NCI-H146 treated with DMSO at 0.1 percent for 48 hours (cell line): ENCODE measurements around the gene DUSP22.

Experiments used
- DNase-seq: peaks from one replicate; lab custom pipeline; 2025; ENCODE audit not compliant: unreplicated experiment; lab: John Stamatoyannopoulos, UW

Gene DUSP22

GRCh38 chr6:296151-297122 lies 4.2 kb downstream of the DUSP22 start:
- no peak for DNase-seq

GRCh38 chr6:297571-298232 lies 5.4 kb downstream of the DUSP22 start:
- DNase-seq = no peak

- no peak for DNase-seq
These were observed 6.2 kb downstream of the DUSP22 start for GRCh38 chr6:298233-299103.

DNA sequence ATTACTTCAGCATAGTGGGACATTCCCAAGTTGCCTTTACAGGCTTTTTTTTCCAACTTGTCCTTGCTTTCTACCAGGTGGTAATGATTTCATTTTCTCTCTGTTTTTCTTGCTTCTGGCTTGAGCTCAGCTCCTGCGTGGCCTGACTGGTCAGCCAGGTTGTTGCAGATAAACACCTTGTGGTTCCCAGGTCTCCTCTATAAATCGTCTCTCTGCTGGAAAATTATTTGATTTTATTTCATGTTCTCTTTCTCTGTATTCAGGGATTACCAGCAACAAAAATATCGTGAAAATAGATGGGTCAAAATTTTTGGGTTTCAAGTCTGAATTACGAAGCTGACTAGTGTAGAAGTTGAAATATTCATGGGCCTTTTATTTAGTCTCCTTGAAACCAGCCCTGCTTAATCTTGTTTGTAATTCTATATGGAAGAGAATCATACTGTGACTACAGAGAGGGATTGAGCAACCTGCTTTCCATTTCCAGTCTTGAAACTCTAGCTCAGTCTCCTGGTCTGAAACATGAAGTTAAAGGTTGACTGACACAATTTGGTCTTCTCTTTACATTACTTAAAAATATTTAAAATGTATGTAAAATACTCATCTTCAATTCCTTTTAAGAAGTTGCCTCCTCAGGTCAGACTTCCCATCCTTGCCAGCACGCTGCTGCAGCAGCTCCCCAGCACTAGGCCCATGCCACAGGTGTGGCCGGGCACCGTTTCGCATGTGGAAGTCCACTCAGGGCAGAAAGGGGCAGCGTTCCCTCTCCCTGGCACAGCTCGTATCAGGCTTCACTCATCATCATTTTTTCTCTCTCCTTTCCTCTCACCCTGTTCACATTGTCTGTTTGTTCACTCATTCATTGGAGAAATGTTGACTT lies 7.1 kb downstream of the DUSP22 start:
- no peak for DNase-seq

DNA sequence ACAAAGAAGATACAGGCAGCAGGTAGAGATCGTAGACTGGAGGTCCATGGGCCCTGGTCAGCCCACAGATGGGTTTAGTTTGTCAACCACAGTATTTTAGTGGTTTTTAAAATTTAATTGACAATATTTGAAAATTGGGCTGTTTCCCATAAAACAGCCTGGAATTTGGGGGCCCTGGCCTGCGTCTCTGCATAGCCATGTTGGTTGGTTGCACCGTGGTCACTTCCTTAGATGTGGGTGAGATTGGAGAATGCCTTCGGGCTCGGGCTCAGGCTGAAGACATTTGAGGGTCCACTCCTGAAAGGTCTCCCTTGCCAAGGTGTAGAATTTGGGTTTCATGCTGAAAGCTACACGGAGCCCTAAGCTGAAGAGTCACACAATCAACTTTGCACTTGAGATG lies 7.7 kb downstream of the DUSP22 start:
- no peak for DNase-seq

DNA sequence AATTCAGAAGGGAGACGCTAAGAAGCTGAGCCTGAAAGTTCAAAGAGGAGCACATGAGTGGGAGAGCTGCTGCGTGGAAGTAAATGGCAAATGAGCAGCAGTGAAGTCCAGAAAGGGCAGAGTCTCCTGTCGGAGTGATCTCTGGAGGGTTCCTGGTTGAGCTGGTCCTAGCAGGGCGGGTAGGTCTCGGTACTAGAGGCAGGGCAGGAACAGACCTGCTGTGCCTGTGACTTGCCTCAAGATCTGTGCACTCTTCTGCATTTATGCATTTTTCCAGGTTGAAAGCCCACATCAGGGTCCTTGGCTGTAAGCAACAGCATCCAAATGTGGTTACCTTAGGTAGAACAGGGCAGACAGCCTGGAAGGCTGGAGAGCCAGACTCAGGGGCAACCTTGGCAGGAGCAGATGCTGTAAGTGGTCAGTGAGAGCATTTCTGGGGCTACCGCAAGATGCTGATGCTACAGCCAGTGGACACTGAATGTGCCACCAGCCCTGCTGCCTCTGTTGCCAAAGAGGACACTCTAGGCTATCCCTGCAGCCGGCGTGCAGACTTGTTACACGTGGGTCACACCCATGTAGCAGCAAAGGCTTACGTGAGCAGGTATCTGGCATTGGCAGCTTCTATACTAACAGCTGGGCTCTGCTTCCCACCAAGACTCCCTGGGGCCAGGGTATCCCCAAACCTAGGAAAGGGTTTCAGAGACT lies 8.4 kb downstream of the DUSP22 start:
- DNase-seq = no peak

- DNase-seq = no peak
These were observed 9.2 kb downstream of the DUSP22 start for GRCh38 chr6:301526-301925.

- no peak for DNase-seq
These were observed 9.8 kb downstream of the DUSP22 start for GRCh38 chr6:301929-302705.

GRCh38 chr6:302760-303159 lies 10.5 kb downstream of the DUSP22 start:
- no peak for DNase-seq

GRCh38 chr6:303263-303662 lies 11.0 kb downstream of the DUSP22 start:
- no peak for DNase-seq

DNA sequence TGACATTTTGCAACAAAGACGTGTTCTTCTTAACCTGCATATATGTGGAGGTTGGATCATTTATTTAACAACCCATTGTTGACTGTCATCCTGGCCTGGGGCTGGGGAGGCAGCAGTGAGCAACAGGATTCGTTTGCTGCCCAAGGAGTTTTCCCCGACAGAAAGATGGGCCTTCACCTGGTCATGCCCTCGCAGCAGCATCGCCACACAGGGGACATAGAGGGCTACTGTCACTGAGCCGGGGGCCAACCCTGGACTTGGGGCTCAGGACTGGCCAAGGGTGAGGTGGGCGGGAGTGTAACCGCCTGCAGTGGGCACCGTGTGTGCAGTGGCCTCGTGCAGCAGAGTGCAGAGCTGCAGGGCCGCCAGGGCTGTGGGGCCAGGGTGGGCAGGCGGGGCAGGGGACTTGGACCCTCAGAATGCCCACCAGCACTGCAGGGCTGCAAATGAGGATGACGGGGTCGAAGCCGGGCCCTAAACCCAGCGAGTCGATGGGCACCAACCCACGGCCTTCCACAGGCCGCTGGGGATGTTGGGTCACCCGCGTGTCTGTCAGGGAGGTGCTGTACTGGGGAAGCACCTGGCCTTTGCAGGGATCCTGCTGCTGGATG lies 11.8 kb downstream of the DUSP22 start:
- DNase-seq = no peak

DNA sequence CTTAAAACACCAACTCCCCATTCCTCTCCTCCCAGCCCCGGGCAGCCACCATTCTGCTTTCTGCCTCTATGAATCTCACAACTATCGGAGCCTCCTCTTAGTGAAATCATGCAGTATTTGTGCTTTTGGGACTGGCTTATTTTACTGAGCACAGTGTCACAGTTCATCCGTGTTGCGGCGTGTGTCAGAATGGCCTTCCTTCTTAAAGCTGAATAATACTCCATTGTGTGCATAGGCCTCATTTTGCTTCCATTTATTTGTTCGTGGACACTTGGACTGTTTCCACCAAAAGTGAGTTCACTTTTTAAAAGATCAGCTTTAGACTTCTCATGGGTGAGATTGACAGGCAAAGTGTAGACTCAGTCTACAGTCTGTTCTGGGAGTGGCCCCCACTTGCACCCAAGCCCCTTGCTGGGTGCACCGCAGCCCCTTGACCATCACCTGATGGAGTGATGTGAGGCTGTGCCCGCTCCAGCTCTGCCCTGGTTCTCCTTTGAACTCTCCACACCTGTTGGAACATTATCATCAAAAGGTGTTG lies 12.6 kb downstream of the DUSP22 start:
- DNase-seq = no peak

- no peak for DNase-seq
These were observed 13.3 kb downstream of the DUSP22 start for GRCh38 chr6:305371-306206.

- DNase-seq = no peak
These were observed 14.4 kb downstream of the DUSP22 start for GRCh38 chr6:306641-307061.

GRCh38 chr6:307065-307814 lies 15.0 kb downstream of the DUSP22 start:
- no peak for DNase-seq

GRCh38 chr6:307874-308273 lies 15.6 kb downstream of the DUSP22 start:
- DNase-seq = no peak

GRCh38 chr6:308307-308706 lies 16.0 kb downstream of the DUSP22 start:
- no peak for DNase-seq
